Stimulated activated CD8-positive, alpha-beta memory T cell treated with anti-CD3 and anti-CD28 coated beads, Interleukin-15, amount 100 ng/mL, for 24 hours (primary cell): Measurements from ENCODE around the gene DHX9.
"Not testable (repeated sequence)": the region's sequence is repeated elsewhere in the genome, so short reads cannot be mapped to it uniquely, and the experiment has no call there.

Experiments
- DNase-seq: peaks from one replicate; pipeline ENCODE4 v3.0.0-alpha.2; 2020; ENCODE audit warnings: low read depth

DHX9 gene

DNA sequence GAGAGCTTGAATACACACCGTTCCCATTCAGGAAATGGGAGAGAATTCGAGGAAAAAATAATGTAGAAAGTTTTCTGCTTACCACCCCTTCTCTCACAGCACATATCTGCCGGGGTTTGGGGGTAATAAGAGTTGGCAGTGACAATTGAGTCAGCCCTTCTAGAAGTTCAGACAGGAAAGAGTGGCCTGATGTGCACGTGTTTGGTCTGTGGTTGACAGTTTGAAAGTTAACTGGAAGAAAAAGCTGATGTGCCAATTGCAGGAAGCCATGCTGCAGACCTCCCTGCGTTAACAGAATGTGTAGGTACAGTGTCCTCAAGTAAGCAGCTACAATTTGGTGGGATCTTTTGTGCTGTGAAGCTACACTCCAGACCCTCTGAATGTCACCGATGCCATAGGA is 50.9 kb downstream of the DHX9 start:
- DNase-seq, result no peak

DNA sequence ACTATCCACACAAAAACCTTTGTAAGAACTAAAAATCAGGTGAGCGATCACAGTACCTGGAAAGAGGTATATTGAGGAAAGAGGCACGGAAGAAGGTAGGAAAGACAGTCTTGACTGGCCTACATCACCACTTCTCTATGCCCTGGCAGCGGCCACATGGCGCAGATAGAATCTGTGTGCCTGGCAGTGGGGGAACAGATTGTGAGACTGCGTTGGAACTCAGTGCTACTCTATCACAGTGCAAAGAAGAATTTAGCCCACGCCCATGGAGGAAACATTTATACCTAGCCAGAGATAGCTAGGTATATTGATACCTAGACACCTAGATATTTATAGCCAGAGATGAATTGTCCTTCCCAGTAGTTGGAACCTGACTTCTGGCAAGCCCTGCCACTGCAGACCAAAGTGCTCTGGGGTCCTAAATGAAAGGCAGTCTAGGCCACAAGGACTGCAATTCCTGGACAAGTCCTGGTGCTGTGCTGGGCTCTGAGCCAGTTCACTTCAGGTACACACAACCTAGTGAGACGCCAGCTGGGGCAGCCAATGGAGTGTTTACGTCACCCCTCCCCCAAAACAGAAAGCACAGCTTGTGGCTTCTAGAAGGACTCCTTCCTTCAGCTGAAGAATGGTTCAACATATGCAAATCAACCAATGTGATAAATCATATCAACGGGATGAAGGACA is 51.9 kb downstream of the DHX9 start:
- DNase-seq, result no peak

DNA sequence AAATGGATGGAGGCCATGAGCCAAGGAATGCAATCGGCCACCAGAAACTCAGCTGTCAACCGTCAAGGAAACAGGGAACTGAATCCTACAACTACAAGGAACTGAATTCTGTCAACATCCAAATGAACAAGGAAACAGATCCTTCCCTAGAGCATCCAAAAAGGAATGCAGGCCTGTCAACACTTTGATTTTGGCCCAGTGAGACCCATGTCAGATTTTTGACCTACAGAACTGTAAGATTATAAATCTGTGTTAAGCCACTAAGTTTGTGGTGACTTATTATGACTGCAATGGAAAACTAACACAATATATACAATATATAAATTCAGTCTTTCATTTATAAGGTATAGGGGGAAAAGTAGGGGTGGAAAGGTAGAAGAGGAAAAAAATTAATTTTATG is 58.5 kb downstream of the DHX9 start:
- DNase-seq, result no peak

DNA sequence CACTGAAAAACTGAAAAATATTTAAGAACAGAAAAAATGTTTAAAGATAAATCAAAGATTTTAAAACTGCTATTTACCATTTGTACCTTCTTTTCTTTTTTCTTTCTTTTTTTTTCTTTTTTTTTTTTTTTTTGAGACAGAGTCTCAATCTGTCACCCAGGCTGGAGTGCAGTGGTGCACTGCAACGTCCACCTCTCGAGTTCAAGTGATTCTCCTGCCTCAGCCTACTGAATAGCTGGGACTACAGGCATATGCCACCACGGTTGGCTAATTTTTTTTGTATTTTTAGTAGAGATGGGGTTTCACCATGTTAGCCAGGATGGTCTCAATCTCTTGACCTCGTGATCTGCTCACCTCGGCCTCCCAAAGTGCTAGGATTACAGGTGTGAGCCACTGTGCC is 62.8 kb downstream of the DHX9 start:
- not testable (repeated sequence) for DNase-seq

DNA sequence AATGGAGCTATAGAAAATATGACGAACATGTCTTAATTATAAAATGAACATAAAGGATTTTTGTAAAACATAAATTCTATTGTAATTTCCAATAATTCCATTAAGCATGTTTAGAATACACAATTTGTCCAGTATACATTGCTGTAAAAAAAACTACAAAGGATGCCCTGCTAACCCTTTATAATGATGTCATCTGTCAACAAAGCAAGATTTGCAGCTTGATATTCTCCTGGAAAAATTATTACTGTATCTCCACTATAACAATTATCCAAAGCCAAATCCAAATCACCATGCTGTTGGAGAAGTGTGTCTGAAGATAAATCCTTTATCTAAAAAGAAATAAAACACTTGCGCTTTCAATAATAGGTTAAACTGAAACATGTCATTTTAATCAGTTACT is 66.2 kb downstream of the DHX9 start:
- no peak for DNase-seq

DNA sequence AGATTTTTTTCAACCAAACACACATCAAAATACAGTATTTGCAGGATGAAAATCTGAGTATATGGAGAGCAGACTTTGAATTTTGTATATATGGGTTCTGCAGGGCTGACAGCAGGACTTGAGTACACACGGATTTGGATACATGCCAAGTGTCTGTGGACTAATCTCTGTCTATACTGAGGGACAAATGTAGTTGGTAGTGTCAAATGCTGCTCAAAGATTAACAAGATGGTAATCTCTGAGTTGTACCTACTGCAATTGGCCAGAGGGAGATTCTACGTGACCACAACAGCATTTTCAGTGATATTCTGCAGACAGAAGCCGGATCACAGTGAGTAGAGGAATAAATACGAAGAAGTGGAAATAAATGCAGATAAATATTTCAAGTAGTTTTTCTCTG is 70.4 kb downstream of the DHX9 start:
- DNase-seq, result no peak

DNA sequence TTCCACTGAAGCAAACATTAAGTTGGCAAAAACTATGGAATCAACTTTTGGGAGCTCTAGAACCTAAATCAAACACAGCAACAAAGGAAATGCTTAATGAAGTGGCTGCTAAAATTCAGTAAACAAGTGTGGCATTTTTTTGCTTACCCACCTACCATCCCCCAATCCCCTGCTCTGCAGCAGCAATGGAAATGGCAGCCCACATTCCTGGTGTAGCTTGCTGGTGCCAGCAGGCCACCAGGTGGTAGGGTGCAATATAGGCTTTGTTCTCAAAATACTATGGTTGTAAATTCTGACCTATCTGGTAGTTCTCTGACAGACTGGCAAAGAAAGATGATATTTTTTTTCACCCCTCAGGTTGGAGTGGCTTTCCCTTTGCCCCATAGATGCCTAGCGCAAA is 71.0 kb downstream of the DHX9 start:
- DNase-seq, result no peak

DNA sequence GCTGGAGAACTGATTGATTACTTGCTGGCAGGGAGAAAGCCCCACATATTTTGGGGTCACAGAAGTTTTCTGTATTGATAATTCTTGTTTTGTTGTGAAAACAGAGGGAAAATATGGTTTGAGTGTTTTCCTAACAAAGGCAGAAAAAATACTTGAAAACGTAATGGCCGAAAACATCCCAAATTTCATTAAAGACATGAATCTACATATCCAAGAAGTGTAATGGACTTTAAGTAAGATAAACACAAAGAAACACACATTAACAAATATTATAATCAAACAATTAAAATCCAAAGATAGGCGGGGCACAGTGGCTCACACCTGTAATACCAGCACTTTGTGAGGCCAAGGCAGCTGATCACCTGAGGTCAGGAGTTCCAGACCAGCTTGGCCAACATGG is 74.3 kb downstream of the DHX9 start:
- no peak for DNase-seq

DNA sequence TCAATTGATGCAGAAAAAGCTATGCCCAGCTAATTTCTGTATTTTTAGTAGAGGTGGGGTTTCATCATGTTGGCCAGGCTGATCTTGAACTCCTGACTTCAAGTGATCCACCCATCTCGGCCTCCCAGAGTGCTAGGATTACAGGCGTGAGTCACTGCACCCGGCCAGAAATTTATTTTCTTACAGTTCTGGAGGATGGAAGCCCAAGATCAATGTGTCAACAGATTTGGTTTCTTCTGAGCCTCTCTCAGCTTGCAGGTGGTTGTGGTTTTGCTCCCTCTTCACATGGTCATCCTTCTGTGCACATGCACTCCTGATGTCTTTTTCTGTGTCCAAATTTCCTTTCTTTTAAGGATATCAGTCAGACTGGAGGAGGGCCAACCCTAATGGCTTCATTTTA is 78.2 kb downstream of the DHX9 start:
- no peak for DNase-seq

DNA sequence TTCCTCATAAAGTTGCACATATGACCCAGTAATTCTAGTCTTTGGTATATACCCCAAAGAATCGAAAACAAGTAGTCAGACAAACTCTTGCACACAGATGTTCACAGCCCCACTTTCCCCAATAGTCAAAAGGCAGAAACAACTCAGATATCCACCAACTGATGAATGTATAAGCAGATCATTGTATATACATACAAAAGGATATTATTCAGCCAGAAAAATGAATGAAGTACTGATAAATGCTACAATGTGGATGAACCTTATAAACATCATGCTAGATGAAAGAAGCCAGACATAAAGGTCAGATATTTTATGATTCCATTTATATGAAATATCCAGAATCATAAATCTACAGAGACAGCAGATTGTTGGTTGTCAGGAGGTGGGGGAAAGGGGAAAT is 86.5 kb downstream of the DHX9 start:
- DNase-seq, result no peak

DNA sequence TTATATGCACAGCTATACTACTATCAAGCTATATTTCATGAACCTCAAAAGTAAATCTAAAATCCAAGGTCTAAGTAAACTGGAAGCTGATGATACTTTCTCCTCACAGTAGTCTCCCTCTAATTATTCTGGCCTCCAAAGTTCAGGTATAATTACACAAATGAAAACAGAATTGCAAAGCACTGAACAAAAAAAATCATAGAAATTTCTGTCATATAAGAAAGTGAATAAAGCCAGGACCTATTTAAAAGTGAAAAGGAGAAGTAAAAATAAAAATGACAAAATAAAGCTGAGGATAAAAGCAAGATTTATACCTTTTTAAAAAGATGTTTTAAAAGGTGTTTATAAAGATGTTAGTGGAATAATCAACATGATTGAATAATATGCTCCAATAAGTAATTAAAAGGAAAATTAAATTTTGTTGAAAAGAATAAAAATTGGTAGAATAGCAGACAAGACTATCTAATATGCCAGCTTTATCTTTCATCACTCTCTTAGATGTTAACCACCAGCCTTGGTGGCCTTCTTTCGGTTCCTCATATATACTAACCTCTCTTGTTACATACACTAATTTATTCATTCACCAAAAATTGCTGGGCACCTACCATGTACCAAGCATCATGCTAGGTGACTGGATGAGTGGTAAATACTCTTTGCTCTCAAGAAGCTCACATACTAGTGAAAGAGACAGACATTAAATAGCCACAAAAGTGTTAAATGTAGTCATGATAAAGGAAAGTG is 88.7 kb downstream of the DHX9 start:
- DNase-seq, result no peak

DNA sequence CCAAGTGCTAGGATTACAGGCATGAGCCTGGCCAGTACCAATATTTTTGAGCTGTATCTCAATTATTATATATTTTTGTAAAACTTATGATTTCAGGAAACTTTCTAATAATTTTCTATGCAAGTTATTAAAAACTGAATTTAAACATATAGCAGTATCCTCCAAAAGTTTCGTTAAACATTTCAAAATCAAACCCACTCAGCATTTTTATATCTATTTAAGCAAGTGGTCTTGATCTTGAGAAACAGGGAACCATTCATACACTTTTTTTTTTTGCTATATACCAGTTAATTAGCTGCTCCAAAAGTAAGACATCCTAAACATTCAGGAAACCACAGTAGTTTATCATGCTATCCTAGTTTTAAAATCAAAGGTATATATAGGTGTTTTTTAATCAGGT is 91.8 kb downstream of the DHX9 start:
- DNase-seq, result no peak

DNA sequence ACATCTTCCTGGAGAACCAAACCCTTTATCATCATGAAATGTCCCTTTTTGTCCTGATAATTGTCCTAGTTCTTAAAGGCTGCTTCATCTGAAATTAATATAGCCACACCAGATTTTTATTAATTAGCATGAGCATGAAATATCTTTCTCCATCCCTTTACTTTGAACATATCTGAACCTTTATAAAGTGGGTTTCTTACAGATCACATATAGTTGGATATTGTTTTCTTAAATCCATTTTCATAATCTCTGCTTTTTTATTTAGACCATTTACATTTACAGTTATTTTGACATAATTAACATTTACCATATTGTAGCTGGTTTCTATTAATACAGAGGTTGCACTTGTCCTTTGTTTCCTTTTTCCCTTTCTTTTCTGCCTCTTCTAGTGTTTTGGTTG is 96.6 kb downstream of the DHX9 start:
- DNase-seq, result no peak
